ENCODE measurements around the gene WDR5.

Gene WDR5

DNA sequence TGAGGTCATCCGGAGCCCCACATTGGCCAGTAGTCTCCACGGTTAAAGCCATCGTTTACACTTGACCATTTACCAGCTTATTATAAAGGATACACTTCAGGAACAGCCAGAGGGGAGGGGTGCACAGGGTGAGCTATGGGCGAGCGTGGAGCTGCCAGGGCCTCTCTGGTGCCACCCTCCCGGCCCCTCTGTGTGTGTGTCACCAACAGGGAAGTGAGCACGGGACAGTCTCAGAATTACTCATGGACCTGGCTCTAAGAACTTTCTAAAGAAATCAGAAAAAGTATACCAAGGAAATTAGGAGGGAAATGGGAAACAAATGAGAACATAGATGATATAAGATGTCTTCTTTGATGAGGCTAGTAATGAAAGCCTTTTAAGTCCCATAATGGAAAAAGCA is 13.5 kb downstream of the WDR5 start:
- TF ChIP-seq, protein P1, sequence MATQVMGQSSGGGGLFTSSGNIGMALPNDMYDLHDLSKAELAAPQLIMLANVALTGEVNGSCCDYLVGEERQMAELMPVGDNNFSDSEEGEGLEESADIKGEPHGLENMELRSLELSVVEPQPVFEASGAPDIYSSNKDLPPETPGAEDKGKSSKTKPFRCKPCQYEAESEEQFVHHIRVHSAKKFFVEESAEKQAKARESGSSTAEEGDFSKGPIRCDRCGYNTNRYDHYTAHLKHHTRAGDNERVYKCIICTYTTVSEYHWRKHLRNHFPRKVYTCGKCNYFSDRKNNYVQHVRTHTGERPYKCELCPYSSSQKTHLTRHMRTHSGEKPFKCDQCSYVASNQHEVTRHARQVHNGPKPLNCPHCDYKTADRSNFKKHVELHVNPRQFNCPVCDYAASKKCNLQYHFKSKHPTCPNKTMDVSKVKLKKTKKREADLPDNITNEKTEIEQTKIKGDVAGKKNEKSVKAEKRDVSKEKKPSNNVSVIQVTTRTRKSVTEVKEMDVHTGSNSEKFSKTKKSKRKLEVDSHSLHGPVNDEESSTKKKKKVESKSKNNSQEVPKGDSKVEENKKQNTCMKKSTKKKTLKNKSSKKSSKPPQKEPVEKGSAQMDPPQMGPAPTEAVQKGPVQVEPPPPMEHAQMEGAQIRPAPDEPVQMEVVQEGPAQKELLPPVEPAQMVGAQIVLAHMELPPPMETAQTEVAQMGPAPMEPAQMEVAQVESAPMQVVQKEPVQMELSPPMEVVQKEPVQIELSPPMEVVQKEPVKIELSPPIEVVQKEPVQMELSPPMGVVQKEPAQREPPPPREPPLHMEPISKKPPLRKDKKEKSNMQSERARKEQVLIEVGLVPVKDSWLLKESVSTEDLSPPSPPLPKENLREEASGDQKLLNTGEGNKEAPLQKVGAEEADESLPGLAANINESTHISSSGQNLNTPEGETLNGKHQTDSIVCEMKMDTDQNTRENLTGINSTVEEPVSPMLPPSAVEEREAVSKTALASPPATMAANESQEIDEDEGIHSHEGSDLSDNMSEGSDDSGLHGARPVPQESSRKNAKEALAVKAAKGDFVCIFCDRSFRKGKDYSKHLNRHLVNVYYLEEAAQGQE (IDR thresholded peaks at IDR 0.05; ENCODE audit: insufficient read depth in 1 of 2, low read depth in 2 of 2, low read length in 2 of 2), result no peak
- TF ChIP-seq POLR2AphosphoS5 (IDR thresholded peaks at IDR 0.05; ENCODE audit: low read depth, low read length), result no peak
- TF ChIP-seq TAF1 (IDR thresholded peaks at IDR 0.05; ENCODE audit: borderline replicate concordance, insufficient read depth, low read length), result no peak
- no peak for TF ChIP-seq FOXP2 (optimal IDR thresholded peaks at IDR 0.05; ENCODE audit: borderline replicate concordance, extremely low read depth, extremely low read length, insufficient read depth)
- no peak for TF ChIP-seq SIN3A (IDR thresholded peaks at IDR 0.05; ENCODE audit: borderline replicate concordance, insufficient read depth, low read length)

DNA sequence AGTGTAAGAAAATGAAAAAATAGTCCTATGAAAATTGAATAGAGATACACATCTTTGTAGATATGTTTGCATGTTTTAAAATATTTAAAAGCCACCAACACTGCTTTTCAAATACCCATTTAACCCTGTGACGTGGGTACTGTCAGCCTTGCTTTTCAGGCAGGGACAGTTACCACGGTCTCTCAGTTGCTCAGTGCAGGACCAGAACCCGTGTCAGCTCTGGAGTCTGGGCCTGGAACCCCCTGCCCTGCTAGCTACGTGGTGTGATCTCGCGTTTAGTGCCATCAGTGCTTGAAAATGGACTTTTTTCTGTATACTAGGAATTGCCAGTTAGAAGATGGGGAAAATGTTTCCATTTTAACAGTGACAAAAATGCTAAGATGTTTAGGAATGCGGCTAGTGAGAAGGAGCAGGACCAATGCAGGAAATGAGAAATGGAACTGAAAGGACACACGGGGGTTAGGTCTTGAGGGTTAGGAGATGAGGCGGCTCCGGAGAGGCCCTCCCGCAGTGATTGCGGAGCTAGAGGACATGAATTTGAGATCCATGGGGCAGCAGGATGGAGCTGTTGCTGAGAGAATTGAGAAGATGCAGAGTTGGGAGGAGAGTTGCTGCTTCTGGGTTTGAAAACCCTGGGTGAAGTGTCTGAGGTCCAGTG is 14.8 kb downstream of the WDR5 start:
- TF ChIP-seq SIN3A (IDR thresholded peaks at IDR 0.05; ENCODE audit: borderline replicate concordance, insufficient read depth, low read length) (no peak), FOXP2 (optimal IDR thresholded peaks at IDR 0.05; ENCODE audit: borderline replicate concordance, extremely low read depth, extremely low read length, insufficient read depth) (no peak), TAF1 (IDR thresholded peaks at IDR 0.05; ENCODE audit: borderline replicate concordance, insufficient read depth, low read length) (no peak), POLR2AphosphoS5 (IDR thresholded peaks at IDR 0.05; ENCODE audit: low read depth, low read length) (no peak)
- TF ChIP-seq, protein P1 (IDR thresholded peaks at IDR 0.05; ENCODE audit: insufficient read depth in 1 of 2, low read depth in 2 of 2, low read length in 2 of 2), result no peak

DNA sequence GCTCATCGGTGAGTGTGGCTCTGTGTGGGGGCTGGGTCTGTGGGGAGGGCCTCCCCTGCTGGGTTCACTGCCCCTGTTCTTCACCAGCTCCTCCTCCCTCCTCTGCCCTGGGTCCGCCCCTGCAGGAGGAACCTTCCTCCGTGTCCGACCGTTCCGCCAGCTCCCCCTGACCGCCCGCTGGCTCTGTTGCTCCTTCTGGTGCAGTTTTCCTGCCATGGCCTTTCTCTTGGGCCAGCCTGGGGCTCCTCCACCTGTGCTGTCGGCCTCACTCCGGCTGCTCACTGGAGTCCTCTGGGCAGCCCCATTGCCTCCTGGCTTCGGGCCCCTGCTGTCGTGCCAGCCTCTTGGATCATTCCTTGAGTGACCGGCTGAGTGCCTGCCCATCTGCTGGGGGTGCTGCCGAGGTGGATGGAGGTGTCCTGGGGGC is 16.2 kb downstream of the WDR5 start:
- TF ChIP-seq POLR2AphosphoS5 (IDR thresholded peaks at IDR 0.05; ENCODE audit: low read depth, low read length) (no peak), SIN3A (IDR thresholded peaks at IDR 0.05; ENCODE audit: borderline replicate concordance, insufficient read depth, low read length) (no peak), FOXP2 (optimal IDR thresholded peaks at IDR 0.05; ENCODE audit: borderline replicate concordance, extremely low read depth, extremely low read length, insufficient read depth) (no peak), TAF1 (IDR thresholded peaks at IDR 0.05; ENCODE audit: borderline replicate concordance, insufficient read depth, low read length) (no peak)
- TF ChIP-seq, protein P1 (IDR thresholded peaks at IDR 0.05; ENCODE audit: insufficient read depth in 1 of 2, low read depth in 2 of 2, low read length in 2 of 2), result no peak

DNA sequence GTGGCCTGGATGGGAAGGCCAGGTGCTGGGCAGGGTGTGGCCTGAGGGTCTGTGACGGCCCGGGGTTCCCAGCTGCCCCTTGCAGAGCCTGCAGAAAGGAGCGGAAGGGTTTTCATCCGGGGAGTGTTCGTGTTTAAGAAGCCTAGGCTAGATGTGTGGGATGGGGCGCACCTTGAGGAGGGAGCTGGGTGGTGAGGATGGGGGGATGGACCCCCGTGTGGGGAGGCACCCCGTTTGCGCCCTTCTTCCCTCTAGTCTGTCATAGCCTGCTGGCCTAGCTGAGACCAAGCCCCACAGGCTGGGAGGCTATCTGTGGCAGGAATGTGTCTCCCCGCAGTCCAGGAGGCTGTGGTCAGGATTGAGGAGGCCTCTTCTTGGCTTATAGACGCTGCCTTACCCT is 16.6 kb downstream of the WDR5 start:
- TF ChIP-seq FOXP2 (optimal IDR thresholded peaks at IDR 0.05; ENCODE audit: borderline replicate concordance, extremely low read depth, extremely low read length, insufficient read depth) (no peak), SIN3A (IDR thresholded peaks at IDR 0.05; ENCODE audit: borderline replicate concordance, insufficient read depth, low read length) (no peak), POLR2AphosphoS5 (IDR thresholded peaks at IDR 0.05; ENCODE audit: low read depth, low read length) (no peak), TAF1 (IDR thresholded peaks at IDR 0.05; ENCODE audit: borderline replicate concordance, insufficient read depth, low read length) (no peak)
- TF ChIP-seq, protein P1 (IDR thresholded peaks at IDR 0.05; ENCODE audit: insufficient read depth in 1 of 2, low read depth in 2 of 2, low read length in 2 of 2), result no peak

All from PFSK-1 (cell line).